Tibial artery (tissue), 4 donors: ENCODE measurements around the gene PSRC1.

Experiments used
- DNase-seq, 2 donors: peaks; one replicate each; pipeline ENCODE4 v3.0.0-alpha.2; 2019
- H3K27ac ChIP-seq, 2 donors: fragments of 200-600 bp; sonication (generic) in 1 of 2; 1 replicate in 1 of 2; 2 replicates in 1 of 2; pipeline ENCODE4 v1.5.1; 2018 to 2019; ENCODE audit warnings: mild to moderate bottlenecking in 1 of 2
- H3K27me3 ChIP-seq, 2 donors: fragments of 200-600 bp; sonication (generic) in 1 of 2; one replicate each; pipeline versions ENCODE4 v1.5.1 to v1.6.0; 2016 to 2019
- H3K36me3 ChIP-seq, 3 donors: fragments of 200-600 bp; sonication (generic) in 2 of 3; one replicate each; pipeline ENCODE4 v1.5.1; 2016 to 2019; ENCODE audit warnings: mild to moderate bottlenecking in 2 of 3
- H3K4me1 ChIP-seq, 4 donors: fragments of 200-600 bp; sonication (generic) in 2 of 4; 1 replicate in 3 of 4; 2 replicates in 1 of 4; pipeline ENCODE4 v1.5.1; 2016 to 2019
- H3K4me3 ChIP-seq, 2 donors: fragments of 200-600 bp; sonication (generic) in 1 of 2; 1 replicate in 1 of 2; 2 replicates in 1 of 2; pipeline ENCODE4 v1.5.1; 2018 to 2019; ENCODE audit warnings: mild to moderate bottlenecking in 2 of 2
- H3K9me3 ChIP-seq, 3 donors: fragments of 200-600 bp; sonication (generic) in 1 of 3; one replicate each; pipeline ENCODE4 v1.5.1; 2016 to 2019
- CTCF ChIP-seq, 2 experiments: fragments of 200-600 bp in 1 of 2; fragments of 450-650 bp in 1 of 2; IDR thresholded peaks; one replicate each; pipeline ENCODE4 v1.5.1; 2017 to 2019; ENCODE audit warnings: antibody characterized with exemption in 2 of 2, mild to moderate bottlenecking in 1 of 2, moderate library complexity in 1 of 2
- intact Hi-C: fragments of 100-400 bp; cut with DNase I; formaldehyde crosslinking; loops from one replicate; pipeline ENCODE4 v1.15.0; 2023; ENCODE audit warnings: low total_unique reads

Gene PSRC1

GRCh38 chr1:109262231-109263055 lies 20.5 kb downstream of the PSRC1 start:
- Histone ChIP-seq H3K9me3 (no peaks in the 10 kb centered on the region), H3K4me1 (peaks cover 0 to 15% (median 3%) of the 10 kb centered on the region in 4 donors), H3K27me3 (no peaks in the 10 kb centered on the region), H3K36me3 (peaks cover 0 to 45% (median 9%) of the 10 kb centered on the region in 3 donors), H3K27ac (no peak overlapping the region), H3K4me3 (no peak overlapping the region)
- DNase-seq: no peak
- TF ChIP-seq CTCF (IDR thresholded peaks at IDR 0.05): no peak
- intact Hi-C loops: loop anchor here (10.0 kb wide), 1 partner anchor 222 kb away; the partner anchor contains the start of gene ATXN7L2

- no peak for TF ChIP-seq CTCF (IDR thresholded peaks at IDR 0.05)
- H3K27me3 ChIP-seq: no peaks in the 10 kb centered on the region
- intact Hi-C loops: loop anchor here (10.0 kb wide), 1 partner anchor 223 kb away; the partner anchor contains the start of gene ATXN7L2
- no peak for DNase-seq
- peaks cover 0 to 15% (median 3%) of the 10 kb centered on the region in 4 donors for H3K4me1 ChIP-seq
- no peak overlapping the region for H3K27ac ChIP-seq
- no peak overlapping the region for H3K4me3 ChIP-seq
- H3K36me3 ChIP-seq: peaks cover 0 to 43% (median 9%) of the 10 kb centered on the region in 3 donors
- H3K9me3 ChIP-seq: no peaks in the 10 kb centered on the region
These were observed 21.4 kb downstream of the PSRC1 start for GRCh38 chr1:109261578-109261977.

GRCh38 chr1:109261006-109261405 lies 21.9 kb downstream of the PSRC1 start:
- TF ChIP-seq CTCF (IDR thresholded peaks at IDR 0.05): no peak
- intact Hi-C loops: loop anchor here (10.0 kb wide), 1 partner anchor 224 kb away; the partner anchor contains the start of gene ATXN7L2
- Histone ChIP-seq H3K9me3 (no peaks in the 10 kb centered on the region), H3K4me1 (peaks cover 0 to 15% (median 3%) of the 10 kb centered on the region in 4 donors), H3K27ac (no peak overlapping the region), H3K4me3 (no peak overlapping the region), H3K27me3 (no peaks in the 10 kb centered on the region), H3K36me3 (peaks cover 0 to 40% (median 9%) of the 10 kb centered on the region in 3 donors)
- no peak for DNase-seq

GRCh38 chr1:109259674-109260557 lies 23.0 kb downstream of the PSRC1 start:
- no peak overlapping the region for H3K27ac ChIP-seq
- intact Hi-C loops: loop anchor here (10.0 kb wide), 1 partner anchor 225 kb away; the partner anchor contains the start of gene ATXN7L2
- no peaks in the 10 kb centered on the region for H3K9me3 ChIP-seq
- H3K27me3 ChIP-seq: no peaks in the 10 kb centered on the region
- peaks cover 0 to 24% (median 7%) of the 10 kb centered on the region in 4 donors for H3K4me1 ChIP-seq
- DNase-seq: no peak
- no peak overlapping the region for H3K4me3 ChIP-seq
- peaks cover 0 to 29% (median 9%) of the 10 kb centered on the region in 3 donors for H3K36me3 ChIP-seq
- no peak for TF ChIP-seq CTCF (IDR thresholded peaks at IDR 0.05)
